A673 (cell line): ENCODE measurements around the gene DUSP15.

Experiments used
- CTCF ChIP-seq: fragments of 300-800, 200-600 bp; sonication (generic); conservative IDR thresholded peaks from 2 replicates; pipeline ENCODE4 v1.5.1; 2017; ENCODE audit warnings: low read depth, mild to moderate bottlenecking, antibody characterized with exemption, low read length, moderate library complexity, mixed read lengths
- EZH2 ChIP-seq: fragments of 200-600 bp; sonication (generic); IDR thresholded peaks from 2 replicates; pipeline ENCODE4 v1.6.1; 2017; ENCODE audit warnings: borderline replicate concordance, low read depth, mild to moderate bottlenecking, mixed read lengths, antibody characterized with exemption, low read length; ENCODE audit not compliant: poor library complexity, severe bottlenecking

DNA sequence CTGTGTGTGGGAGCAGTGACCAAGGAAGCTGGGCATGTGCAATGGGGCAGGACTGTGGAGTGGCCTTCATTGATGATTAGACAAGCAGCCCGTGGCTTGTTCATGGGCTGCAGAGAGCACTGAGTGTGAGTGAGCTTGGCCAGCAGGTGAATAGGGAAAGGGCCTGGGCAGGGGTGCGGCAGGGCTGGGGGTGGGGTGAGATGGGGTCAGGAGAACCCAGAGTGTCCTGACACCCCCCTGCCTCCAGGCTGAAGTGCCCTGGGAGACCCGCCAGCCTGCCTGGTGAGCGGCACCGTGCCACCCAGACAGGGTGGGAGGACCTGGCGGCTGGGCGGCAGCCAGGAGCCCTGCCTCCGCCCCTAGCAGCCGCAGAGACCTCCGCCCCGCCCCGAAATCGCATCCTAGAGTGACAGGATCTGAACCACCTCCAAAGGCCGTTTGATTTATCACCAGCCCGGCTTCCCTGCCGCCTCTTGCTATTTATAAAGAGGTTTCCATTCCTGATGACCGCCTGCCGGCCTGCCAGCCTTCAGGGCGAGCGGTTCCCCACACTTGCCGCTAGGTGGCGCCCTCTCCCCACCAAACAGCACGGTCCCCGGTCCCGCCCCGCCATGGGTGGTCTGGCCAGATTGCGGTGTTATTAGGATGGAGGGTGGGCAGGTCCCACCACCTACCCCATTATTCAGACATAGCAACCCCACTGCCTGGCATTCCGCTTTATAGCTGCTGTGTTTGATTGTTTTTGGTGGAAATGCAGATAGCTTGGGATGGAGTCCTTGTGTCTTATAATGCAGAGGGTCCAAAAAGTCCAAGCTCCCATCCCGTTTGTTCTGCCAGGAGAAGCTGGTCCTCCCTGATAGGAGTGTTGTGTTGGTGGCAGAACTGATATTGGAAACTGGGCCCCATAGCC lies 47.7 kb downstream of the DUSP15 start:
- TF ChIP-seq CTCF (peak; percentile 99), EZH2 (no peak)
